Heart left ventricle (tissue), 16 donors: ENCODE data around the gene L3MBTL1. TPM values are rescaled to one million over a fixed set of nuclear protein-coding genes. Genes with fewer than 3 reads are reported as not detected.
A peak's percentile ranks its signal among the peaks of the same experiment; 100 is the strongest.

ENCODE experiments used
- ATAC-seq, 4 donors: fragments of 200-7000 bp; cut with Tn5 transposase; one replicate each; pipeline ENCODE4 v1.9.1; 2020 to 2022; ENCODE audit warnings: moderate library complexity in 4 of 4, mild to moderate bottlenecking in 3 of 4, moderate number of reproducible peaks in 1 of 4
- DNase-seq, 5 donors: peaks; one replicate each; pipeline ENCODE4 v3.0.0-alpha.2; 2020
- H3K27ac ChIP-seq, 12 donors: fragments of 200-600 bp; sonication (generic) in 4 of 12; one replicate each; pipeline versions ENCODE4 v1.5.0 to v1.8.0; 2016 to 2022; ENCODE audit warnings: mild to moderate bottlenecking in 2 of 12
- H3K27me3 ChIP-seq, 9 donors: fragments of 200-600 bp; sonication (generic) in 2 of 9; one replicate each; pipeline versions ENCODE4 v1.5.1 to v1.8.0; 2016 to 2022; ENCODE audit warnings: mild to moderate bottlenecking in 3 of 9
- H3K36me3 ChIP-seq, 9 donors: fragments of 200-600 bp; sonication (generic) in 2 of 9; one replicate each; pipeline versions ENCODE4 v1.5.0 to v1.8.0; 2018 to 2022; ENCODE audit warnings: mild to moderate bottlenecking in 2 of 9
- H3K4me1 ChIP-seq, 12 donors: fragments of 200-600 bp; sonication (generic) in 4 of 12; one replicate each; pipeline versions ENCODE4 v1.5.0 to v1.8.0; 2016 to 2022; ENCODE audit warnings: mild to moderate bottlenecking in 3 of 12
- H3K4me3 ChIP-seq, 12 donors: fragments of 200-600 bp; sonication (generic) in 4 of 12; one replicate each; pipeline versions ENCODE4 v1.5.0 to v1.8.0; 2017 to 2022; ENCODE audit warnings: mild to moderate bottlenecking in 9 of 12, moderate library complexity in 4 of 12
- H3K9me3 ChIP-seq, 12 donors: fragments of 200-600 bp; sonication (generic) in 4 of 12; one replicate each; pipeline versions ENCODE4 v1.5.0 to v1.8.0; 2016 to 2022; ENCODE audit warnings: mild to moderate bottlenecking in 1 of 12
- POLR2A ChIP-seq, 2 donors: fragments of 450-650 bp; IDR thresholded peaks; one replicate each; pipeline ENCODE4 v1.6.1; 2017; ENCODE audit warnings: antibody characterized with exemption in 2 of 2, mild to moderate bottlenecking in 2 of 2, moderate library complexity in 2 of 2
- WGBS, 4 donors: extraction: QIAGEN DNeasy Blood & Tissue Kit in 2 of 4; methylation state at CpG; one replicate each; pipeline versions ENCODE4 v1.1.5 to v1.1.7; 2013 to 2018; 5-methylcytosine and 5-hydroxymethylcytosine counted together
- intact Hi-C, 10 donors: fragments of 100-400 bp; cut with DNase I; formaldehyde crosslinking; loops; one replicate each; pipeline versions ENCODE4 v1.11.1 to v1.14.2; 2022
- polyA plus RNA-seq, 2 donors: library from polyadenylated mRNA; stranded (reverse); fragments of 200-250 nt; gene quantifications; one replicate each; pipeline ENCODE4 v1.2.3, GENCODE V29; 2013
- total RNA-seq, 9 donors: library from RNA; depleted of rRNA in 2 of 9; stranded (reverse); fragments of >200 nt in 2 of 9; fragmentation: NEBNext Ultra II Directional in 3 of 9; extraction: Animal tissue kit (Norgen Biotek cat#: 25700) in 3 of 9; gene quantifications; one replicate each; pipeline versions ENCODE4 v1.1.0 to v1.2.4, GENCODE V29; 2016 to 2023
- TF ChIP-seq, protein P1 (sequence below), 12 donors: fragments of 200-600 bp; sonication (generic) in 4 of 12; IDR thresholded peaks; one replicate each; pipeline versions ENCODE4 v1.5.0 to v1.8.0; 2018 to 2022; ENCODE audit warnings: antibody characterized with exemption in 12 of 12, mild to moderate bottlenecking in 5 of 12
- donor health status: ischemic (EF 13 %, LVEDD 7.1; RV severe dilation, severe dysfunction).
- donor health status: healthy with polysubstance abuse.
- donor health status: DM: no; HTN: yes; CAD: no.
- donor health status: DM: no; HTN: no; CAD: no.
- donor health status: ischemic (EF 25% LVEDD 6.9; RV normal size, moderate dysfunction).
- donor health status: ischemic (EF 25% LVEDD 5.7; RV mildly dilated, moderate dysfunction).
- donor health status: healthy.
- donor health status: DM: yes; HTN: yes; CAD: no.
- donor health status: ischemic (EF 35%, LVEDD 5.7; RV mildly dilated, moderate dysfunction).
- donor health status: nonischemic (EF 11% LVEDD 7.7; RV severe dilation, severe dysfunction).
- donor health status: DM: yes; HTN: yes; CAD: no.
- donor health status: PGD.
- donor health status: ischemic (EF 29% LVEDD 5.4; RV normal size, mild dysfunction).
- donor health status: nonischemic (EF 23%, LVEDD 6.1; RV moderate dilation, normal function).

L3MBTL1 gene
- total and polyA plus RNA-seq, 11 donors: 1.3 to 6.9 (median 3.8) TPM

DNA sequence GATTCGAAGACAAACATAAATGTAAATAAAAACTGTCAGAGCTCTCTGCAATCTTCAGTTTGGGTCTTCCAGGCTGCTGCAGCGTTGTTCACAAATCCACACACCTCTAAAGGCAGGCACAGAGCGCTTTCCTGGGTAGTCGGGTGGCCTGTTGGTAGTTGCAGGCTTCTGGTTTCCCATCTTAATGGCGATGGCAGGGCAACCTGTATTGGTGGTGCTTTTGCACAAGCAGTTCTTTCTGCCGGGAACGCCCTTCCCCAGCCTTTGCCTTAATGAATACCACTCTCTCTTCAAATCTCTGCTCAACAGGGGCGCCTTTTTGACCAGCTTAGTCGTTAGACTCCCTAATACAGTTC, 82.5 kb downstream of the L3MBTL1 start:
- H3K27ac ChIP-seq: peak overlapping the region; percentile 66 to 94 (median 88)
- H3K27me3 ChIP-seq: no peaks in the 10 kb centered on the region
- ATAC-seq: peak in 3 of 4 donors; percentile 10 to 17 (median 16)
- intact Hi-C loops: loop anchor here in 3 of 10 donors (2.0 to 10.0 kb wide), 4 partner anchors 53 to 135 kb away; partner anchors contain the start of gene SRSF6 (in 3 of the 3)
- peaks cover 0 to 11% (median 6%) of the 10 kb centered on the region in 9 donors for H3K36me3 ChIP-seq
- DNase-seq: peak in 1 of 5 donors; percentile 18
- TF ChIP-seq POLR2A (IDR thresholded peaks at IDR 0.05): no peak
- TF ChIP-seq, protein P1, sequence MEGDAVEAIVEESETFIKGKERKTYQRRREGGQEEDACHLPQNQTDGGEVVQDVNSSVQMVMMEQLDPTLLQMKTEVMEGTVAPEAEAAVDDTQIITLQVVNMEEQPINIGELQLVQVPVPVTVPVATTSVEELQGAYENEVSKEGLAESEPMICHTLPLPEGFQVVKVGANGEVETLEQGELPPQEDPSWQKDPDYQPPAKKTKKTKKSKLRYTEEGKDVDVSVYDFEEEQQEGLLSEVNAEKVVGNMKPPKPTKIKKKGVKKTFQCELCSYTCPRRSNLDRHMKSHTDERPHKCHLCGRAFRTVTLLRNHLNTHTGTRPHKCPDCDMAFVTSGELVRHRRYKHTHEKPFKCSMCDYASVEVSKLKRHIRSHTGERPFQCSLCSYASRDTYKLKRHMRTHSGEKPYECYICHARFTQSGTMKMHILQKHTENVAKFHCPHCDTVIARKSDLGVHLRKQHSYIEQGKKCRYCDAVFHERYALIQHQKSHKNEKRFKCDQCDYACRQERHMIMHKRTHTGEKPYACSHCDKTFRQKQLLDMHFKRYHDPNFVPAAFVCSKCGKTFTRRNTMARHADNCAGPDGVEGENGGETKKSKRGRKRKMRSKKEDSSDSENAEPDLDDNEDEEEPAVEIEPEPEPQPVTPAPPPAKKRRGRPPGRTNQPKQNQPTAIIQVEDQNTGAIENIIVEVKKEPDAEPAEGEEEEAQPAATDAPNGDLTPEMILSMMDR (IDR thresholded peaks at IDR 0.05): no peak
- peaks cover 3 to 22% (median 13%) of the 10 kb centered on the region in 12 donors for H3K4me1 ChIP-seq
- 25 to 36% (median 27%) methylated on average over 9 of the region's 9 CpGs for WGBS, 4 donors
- no peaks in the 10 kb centered on the region for H3K9me3 ChIP-seq
- H3K4me3 ChIP-seq: peak overlapping the region; percentile 68 to 99 (median 85)

DNA sequence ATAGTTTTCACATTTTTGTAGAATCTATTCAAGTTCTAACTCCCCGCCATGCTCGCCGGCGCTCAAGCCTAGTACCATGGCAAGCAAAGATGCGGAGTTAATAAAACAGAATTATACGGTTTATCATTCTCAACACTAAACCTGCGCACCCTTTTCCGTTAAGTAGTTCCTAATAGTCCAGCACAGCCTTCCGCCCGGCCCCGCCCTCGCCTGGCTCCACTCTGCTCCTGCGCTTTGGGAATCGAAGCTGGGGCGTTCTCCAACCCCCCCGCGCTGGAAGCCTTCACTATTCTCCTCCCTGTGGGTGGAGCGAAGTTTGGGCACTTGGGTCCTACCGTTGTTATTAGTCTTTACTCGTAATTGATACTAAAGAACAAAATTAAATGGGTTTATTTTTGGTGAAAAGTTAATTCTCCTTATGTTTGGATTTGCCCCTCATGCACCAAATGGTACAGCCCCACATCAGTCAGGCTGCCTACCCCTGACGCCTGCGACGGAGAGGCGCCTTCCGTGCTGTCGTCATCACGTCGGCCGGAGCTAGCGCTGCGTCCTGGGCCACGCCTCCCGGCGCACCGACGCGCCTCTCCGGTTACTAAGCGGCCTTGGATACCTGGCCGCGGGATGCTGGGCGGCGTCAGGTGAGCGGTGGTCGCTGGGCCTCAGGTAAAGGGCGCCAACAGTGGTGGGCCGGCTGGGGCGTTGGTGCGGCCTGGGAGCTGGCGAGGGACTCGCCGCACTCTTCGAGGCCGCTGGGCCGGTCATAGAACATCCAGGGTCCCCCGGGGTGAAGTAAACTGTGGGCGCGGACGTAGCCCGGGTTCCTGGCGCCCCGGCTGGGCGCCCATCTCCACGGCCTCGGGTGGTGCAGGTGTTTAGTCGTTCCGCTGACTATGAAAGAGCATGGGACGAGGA, 83.2 kb downstream of the L3MBTL1 start, which contains the start of gene IFT52:
Gene IFT52 (plus strand): TSS at position 546 of the 912 bp plus-strand sequence. CDS start 3,762 bp downstream, outside the sequence.
- H3K9me3 ChIP-seq: no peaks in the 10 kb centered on the region
- H3K36me3 ChIP-seq: peaks cover 0 to 17% (median 12%) of the 10 kb centered on the region in 9 donors
- peak within 1 kb of the TSS; percentile 68 to 99 (median 85) for H3K4me3 ChIP-seq
- H3K4me1 ChIP-seq: peaks cover 3 to 22% (median 13%) of the 10 kb centered on the region in 12 donors
- TF ChIP-seq, protein P1 (IDR thresholded peaks at IDR 0.05): no peak
- TF ChIP-seq POLR2A (IDR thresholded peaks at IDR 0.05): peak in 1 of 2 donors; percentile 49
- peak within 1 kb of the TSS; percentile 66 to 94 (median 88) for H3K27ac ChIP-seq
- intact Hi-C loops: loop anchor here in 3 of 10 donors (2.0 to 10.0 kb wide), 4 partner anchors 53 to 136 kb away; partner anchors contain the start of gene SRSF6 (in 3 of the 3)
- ATAC-seq (peak; percentile 99 to 100 (median 100)), DNase-seq (peak; percentile 95)
- 0 to 1% (median 1%) methylated on average over 44 to 68 of the region's 68 CpGs for WGBS, 4 donors
- H3K27me3 ChIP-seq: no peaks in the 10 kb centered on the region

Other genes starting within 250 kb of the L3MBTL1 start
- gene SRSF6, start 49.8 kb upstream of the L3MBTL1 start, total RNA-seq: 10 to 100 TPM; 21.0 to 69.7 (median 47.0) TPM
- 10 to 100 TPM; 33.5 to 39.6 TPM for gene SRSF6, start 49.8 kb upstream of the L3MBTL1 start, polyA plus RNA-seq
- 1 to 10 TPM in 1 of 9 donors, under 1 TPM in 3, not detected in 5; 0.17 to 4.5 (median 0.54) TPM for gene SGK2, start 51.3 kb downstream of the L3MBTL1 start, total RNA-seq
- under 1 TPM; 0.71 to 0.72 TPM for gene SGK2, start 51.3 kb downstream of the L3MBTL1 start, polyA plus RNA-seq
- gene IFT52, start 83.2 kb downstream of the L3MBTL1 start, total RNA-seq: 10 to 100 TPM in 2 of 9 donors, 1 to 10 TPM in 7; 4.2 to 15.5 (median 5.7) TPM
- gene IFT52, start 83.2 kb downstream of the L3MBTL1 start, polyA plus RNA-seq: 1 to 10 TPM; 4.8 to 6.3 TPM
- 1 to 10 TPM in 1 of 9 donors, under 1 TPM in 6, not detected in 2; 0.07 to 7.9 (median 0.17) TPM for gene MYBL2, start 159.4 kb downstream of the L3MBTL1 start, total RNA-seq
- under 1 TPM; 0.08 to 0.24 TPM for gene MYBL2, start 159.4 kb downstream of the L3MBTL1 start, polyA plus RNA-seq
- gene GTSF1L, start 219.3 kb downstream of the L3MBTL1 start, total RNA-seq: not detected
- not detected for gene GTSF1L, start 219.3 kb downstream of the L3MBTL1 start, polyA plus RNA-seq